Measurements from ENCODE around the gene FAM131B.

The FAM131B gene

DNA sequence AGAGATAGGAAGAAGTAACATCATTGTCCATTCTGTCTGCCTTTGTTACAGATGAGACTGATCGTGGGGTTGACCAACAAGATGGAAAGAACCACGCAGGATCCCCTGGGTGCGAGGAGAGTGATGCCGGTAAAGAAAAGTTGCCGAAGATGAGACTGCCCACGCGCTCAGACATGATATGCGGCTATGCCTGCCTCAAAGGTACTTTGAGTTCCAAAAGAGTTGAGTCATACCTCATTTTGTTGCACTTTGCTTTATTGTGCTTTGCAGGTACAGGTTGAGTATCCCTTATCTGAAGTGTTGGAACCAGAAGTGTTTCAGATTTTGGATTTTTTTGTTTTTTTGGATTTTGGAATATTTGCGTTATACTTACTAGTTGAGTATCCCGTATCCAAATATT, 58.8 kb downstream of the FAM131B start:
- TF ChIP-seq, protein P1, sequence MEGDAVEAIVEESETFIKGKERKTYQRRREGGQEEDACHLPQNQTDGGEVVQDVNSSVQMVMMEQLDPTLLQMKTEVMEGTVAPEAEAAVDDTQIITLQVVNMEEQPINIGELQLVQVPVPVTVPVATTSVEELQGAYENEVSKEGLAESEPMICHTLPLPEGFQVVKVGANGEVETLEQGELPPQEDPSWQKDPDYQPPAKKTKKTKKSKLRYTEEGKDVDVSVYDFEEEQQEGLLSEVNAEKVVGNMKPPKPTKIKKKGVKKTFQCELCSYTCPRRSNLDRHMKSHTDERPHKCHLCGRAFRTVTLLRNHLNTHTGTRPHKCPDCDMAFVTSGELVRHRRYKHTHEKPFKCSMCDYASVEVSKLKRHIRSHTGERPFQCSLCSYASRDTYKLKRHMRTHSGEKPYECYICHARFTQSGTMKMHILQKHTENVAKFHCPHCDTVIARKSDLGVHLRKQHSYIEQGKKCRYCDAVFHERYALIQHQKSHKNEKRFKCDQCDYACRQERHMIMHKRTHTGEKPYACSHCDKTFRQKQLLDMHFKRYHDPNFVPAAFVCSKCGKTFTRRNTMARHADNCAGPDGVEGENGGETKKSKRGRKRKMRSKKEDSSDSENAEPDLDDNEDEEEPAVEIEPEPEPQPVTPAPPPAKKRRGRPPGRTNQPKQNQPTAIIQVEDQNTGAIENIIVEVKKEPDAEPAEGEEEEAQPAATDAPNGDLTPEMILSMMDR (IDR thresholded peaks at IDR 0.05) = no peak

All from LNCAP (cell line).